RPMI8226 (cell line): Measurements from ENCODE around the gene CIBAR2.

Experiments used
- DNase-seq: peaks from one replicate; pipeline ENCODE4 v3.0.0-alpha.2; 2015

The CIBAR2 gene

DNA sequence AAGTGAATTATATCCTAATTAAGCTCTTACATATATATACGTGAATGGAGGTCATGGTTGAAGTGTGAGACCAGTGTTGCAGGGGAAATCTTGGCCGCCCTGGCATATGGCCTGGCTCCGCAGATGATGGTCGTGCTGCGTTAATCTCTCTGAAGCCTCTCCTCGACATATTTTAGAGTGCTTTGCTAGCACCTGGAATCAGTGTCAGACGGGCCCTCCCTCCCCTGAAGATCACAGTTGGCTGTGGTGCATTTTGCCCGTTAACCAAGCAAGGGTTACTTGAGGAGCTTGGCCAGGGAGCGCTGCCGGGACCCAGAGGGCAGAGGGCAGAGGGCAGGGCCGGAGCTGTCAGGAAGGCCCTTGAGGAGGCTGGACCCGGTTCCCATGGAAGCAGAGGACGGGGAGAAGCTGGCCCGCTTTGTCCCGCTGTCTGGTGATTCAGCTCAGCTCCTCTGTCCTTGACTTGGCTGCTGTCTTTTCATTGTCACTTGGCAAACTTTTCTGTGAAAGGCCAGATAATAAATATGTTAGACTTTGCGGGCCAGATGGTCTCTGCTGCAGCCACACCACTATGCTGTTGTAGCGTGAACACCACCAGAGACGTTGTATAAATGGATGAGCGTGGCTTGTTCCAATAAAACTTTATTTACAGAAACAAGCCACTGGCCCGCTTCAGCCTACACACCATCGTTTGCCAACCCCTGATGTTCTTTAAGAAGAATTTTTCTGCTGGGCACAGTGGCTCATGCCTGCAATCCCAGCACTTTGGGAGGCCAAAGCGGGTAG, 32.3 kb downstream of the CIBAR2 start:
- DNase-seq, result no peak

DNA sequence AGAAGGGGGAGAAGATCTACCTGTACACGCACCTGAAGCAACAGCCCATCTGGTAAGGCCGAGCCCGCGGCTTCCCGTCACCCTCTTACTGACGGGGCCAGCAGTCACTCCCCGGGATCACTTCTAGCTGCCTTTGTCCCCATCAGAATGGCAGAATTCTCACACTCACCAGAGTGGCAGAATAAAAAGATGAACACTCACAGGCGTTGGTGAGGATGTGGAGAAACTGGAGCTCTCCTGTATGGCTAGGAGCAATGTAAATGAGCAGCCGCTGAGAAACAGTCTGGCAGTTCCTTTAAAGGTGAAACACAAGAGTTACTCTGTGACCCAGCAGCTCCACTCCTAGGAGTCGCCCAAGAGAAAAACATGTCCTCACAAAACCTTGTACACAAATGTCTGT, 33.3 kb downstream of the CIBAR2 start:
- no peak for DNase-seq

DNA sequence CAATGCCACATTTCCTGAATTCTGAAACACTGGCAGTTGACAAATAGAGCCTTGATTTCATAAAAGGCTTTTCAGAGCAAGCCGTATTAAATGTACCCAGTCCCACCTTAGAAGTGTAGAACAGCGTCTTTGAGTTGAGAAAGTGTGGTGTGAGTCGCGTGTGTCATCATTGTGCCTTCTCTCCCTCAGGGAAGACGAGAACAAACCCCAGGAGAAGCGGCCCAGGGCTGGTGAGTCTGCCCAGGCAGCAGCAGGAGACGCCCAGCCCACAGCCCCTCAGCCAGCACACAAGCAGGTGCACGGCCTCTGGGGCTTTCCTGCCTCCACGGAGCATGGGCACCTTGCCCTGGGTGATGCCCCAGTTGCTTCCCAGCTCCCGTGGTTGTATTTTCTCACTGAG, 34.0 kb downstream of the CIBAR2 start:
- no peak for DNase-seq

DNA sequence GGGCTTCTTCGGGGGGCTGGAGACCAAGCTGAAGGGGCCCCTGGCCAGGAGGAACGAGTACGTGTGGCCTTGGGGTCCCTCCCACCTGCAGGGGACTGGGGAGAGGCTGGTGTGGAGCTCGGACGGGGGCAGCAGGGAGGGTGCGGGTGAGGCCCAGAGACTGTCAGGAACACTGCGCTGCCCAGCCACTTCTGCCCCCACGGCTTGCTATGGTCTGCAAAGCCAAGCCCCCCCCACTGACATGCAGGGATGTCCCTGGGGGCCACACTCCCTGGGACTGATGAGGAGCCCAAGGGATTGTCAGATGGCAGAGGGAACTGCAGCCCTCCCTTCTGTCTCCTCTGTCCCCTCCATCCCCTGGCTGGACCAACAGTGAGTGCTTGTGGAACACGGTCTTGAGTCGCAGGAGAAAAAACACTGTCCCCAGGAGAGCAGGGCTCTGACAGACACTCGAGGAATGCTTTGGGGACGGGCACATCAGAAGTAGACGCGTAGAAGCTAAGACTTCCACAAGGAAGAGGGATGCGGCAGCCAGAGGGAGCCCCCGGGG, 34.6 kb downstream of the CIBAR2 start:
- DNase-seq, result no peak

DNA sequence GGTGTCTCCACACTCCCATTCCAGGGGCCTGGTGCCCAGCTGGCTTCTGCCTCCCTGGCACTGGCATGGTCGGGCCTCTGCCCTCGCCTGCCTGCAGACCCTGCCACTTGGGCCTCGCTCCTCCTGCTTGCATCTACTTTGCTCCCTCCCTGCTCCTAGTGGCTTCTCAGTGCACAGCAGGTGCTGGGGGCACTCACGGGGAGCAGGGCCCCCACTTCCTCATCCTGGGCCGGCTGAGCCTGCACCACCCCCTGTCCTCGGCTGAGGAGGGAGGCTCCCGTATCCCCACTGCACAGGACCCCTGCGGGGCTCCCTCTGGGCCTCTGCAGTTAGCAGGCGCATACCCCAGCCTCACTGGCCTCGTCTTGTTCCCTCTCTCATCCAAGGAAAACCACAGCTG, 35.2 kb downstream of the CIBAR2 start:
- DNase-seq, result no peak

DNA sequence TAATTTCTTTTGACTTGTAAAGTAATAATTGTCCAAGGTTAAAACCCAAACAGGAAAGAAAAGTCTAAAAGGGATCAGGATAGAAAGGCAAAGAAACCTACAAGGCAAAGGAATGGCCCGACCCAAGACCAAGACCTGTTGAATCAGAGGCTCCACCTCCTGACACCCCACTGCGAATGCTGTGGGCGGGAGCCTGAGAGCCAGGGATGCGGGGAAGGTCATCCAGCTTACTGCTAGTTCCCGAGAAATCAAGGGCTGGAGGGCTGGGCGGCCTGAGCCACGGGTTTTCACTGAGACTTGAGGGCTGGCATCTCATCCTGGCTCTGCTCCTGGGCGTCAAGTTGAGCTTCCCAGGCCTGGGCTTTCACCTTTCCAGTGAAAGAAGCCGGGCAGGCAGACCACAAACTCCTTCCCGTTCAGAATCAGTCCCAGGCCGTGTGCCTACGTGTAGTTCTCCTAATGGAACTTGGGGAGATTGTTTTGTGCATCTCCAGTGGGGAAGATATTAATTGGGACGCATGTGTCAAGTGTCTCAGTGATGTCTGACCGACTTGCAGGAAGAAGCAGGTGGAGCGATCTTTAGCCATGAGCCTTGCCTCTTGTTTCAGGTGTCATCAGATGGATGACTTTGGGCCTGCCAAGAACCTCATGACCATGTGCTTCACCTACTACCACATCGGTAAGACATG, 36.9 kb downstream of the CIBAR2 start:
- DNase-seq, result no peak

DNA sequence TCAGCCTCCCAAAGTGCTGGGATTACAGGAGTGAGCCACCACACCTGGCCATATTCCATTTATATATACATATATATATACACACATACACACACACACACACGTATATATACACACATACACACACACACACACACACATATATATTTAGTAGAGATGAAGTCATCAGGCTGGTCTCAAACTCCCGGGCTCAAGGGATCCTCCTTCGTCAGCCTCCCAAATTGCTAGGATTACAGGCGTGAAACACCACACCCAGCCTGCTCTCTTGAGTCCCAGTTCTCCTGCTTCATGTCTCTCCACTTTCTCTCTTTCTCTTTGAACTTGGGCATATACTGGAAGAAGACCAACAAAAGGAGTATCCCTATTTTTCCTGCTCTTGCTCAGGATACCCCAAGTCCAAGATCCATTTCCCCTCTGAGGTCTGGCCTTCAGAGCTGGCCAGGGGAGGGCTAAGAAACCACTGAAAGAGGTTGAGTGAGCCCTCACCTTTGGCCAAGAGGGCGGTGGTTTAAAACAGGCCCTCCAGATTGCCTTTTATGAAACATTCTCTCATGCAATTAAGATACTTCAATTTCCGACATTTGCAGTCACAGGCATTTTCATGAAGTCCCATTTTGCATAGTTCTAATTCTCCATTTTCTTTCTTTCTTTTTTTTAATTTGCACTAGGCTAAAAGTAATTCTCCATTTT, 37.9 kb downstream of the CIBAR2 start:
- DNase-seq, result no peak

DNA sequence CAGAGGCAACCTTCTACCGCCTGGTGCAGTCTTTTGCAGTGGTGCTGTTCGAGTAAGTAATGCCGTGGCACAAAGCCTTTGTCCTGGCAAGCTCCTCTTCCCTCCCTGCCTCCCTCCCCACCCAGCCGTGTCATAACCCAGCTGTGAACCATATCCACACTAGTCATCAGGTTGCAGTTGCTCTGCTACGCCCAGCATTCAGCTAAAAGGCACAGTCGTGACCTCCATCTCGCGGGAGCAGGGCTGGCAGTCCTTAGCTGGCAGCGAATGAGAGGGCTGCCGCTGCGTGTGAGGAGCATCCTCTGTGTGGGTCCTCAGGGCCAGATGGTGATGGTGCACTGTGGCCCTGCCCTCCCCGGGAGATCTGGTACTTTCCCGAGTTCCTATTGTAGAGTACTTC, 39.3 kb downstream of the CIBAR2 start:
- no peak for DNase-seq

DNA sequence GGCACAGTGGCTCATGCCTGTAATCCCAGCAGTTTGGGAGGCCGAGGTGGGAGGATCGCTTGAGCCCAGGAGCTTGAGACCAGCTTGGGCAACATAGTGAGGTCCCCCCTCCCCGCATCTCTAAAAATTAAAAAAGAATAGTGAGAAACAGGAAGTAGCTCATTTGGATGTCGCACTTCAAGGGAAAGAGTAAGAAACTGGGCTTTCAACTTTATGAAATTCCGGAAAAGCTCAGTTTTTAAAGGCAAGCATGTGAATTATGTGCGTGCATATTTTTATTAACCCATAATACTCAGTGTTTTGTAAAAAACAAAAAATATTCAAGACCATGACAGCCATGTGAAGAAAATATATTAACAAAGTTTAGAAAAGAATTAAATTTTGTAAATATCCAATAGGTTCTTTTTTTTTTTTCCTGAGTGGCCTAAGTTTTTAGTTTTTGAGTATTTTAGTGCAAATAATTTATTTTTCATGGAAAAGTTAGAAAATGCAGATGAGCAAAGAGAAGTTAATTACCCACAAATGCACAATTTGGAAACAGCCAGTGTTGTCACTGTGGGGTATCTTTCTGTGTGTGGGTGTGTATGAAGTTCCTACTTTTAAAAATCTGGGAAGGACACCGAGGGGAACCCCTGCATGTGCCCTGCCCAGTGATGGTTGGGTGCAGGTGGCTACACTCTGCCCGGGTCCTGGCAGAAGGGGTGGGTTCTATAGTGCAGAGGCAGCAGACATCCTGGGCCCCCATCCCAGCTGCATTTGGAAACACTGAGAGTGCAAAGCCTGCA, 40.0 kb downstream of the CIBAR2 start:
- DNase-seq, result no peak

DNA sequence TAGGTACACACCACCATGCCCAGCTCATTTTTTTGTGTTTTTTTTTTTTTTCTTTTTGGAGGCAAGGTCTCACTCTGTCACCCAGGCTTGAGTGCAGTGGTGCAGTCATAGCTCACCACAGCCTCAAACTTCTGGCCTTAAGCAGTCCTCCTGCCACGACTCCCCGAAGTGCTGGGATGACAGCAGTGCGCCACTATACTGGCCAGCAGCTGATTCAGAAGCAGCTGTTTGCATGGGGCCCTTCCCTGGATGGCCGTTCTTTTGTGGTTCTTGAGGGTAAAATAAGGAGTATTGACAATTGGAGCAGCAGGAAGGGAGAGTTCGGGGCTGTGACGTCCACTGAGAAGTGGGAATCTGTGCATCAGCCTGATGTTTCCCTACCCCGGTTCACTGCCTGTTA, 43.1 kb downstream of the CIBAR2 start:
- DNase-seq, result no peak

DNA sequence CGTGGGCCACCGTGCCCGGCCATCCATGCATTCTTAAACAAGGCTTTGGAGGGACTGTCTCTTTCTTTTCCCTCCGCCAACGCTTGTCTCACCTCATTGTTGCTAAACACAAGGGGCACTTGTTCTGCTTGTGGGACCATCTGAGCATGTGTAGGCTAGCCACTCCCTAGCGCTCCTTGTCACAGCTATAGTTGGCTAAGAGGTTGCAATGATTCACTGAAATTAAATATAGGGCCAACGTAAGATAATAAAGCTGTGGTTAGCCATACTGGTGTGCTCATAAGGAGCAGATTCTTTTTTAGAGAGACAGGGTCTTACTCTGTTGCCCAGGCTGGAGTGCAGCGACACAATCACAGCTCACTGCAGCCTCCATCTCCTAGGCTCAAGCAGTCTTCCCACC, 43.5 kb downstream of the CIBAR2 start:
- no peak for DNase-seq

DNA sequence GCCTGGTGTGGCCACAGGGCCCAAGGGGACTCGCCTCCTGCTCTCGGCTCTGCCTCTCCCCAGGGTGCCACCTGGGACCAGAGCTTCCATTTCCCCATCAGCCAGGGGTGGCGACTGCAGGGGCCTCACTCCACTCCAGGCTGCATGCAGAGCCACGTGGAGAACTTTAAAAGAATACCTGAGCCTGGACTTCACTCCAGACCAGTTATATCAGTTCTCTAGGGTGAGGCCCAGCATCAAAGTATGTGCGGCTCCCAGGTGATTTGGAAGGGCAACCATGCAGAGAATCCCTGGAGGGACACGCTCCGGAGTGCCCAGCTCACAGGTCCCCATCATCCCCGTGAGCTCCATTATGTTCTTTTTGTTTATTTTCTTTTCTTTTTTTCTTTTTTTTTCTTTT, 44.8 kb downstream of the CIBAR2 start:
- no peak for DNase-seq

DNA sequence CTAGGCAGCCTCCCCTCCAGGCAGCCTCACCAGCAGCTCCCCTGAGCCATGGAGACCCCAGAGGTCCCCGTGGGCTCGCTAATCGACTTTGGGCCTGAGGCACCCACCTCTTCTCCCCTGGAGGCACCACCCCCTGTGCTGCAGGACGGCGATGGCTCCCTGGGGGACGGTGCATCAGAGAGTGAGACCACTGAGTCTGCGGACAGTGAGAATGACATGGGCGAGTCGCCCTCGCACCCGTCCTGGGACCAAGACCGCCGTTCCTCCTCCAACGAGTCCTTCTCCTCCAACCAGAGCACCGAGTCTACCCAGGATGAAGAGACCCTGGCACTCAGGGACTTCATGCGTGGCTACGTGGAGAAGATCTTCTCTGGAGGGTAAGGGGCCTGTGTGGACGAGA, 45.2 kb downstream of the CIBAR2 start:
- DNase-seq, result no peak

DNA sequence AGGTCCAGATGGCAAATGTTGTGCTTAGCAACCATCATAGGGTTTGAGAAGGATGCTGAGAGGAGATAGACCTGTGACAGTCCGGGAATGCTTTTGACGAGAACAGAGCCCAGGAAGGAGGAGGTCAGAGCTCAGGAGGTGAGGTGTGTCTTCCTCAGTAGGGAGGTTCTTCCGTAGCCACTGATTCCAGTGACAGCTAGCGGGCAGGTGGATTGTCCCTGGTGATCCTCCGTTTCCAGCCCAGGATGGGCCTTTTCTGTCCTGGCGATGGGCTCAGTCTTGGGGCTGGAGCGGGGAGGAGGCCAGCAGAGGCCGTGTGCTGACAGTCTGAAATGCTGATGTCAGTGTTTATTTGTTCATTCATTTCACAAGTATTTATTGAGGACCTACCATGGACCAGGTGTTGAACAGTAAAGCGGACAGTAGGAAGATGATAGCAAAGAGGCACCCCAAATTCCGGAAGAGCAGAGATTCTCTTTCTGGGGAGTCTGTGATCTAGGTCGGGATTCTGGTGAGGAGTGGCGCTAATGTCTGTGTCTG, 45.9 kb downstream of the CIBAR2 start:
- DNase-seq, result no peak

DNA sequence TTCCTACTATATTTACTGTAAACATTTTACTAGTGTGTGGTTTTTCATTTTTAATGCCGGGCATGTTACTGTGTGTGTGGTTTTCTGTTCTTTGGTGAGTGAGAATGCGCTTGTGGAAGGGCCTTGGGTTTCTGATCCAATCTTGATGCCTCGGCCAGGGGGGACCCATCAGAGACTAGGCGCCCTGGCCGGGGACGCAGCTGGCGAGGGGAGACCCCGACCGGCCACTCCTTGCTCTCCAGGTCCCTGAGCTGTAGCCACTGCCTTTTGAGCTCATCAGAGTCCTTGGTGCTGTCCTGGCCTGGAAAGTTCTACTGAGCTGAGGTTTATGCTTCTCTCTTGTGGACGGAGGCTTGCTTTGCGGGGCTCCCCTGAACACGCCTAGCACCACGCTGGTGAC, 47.2 kb downstream of the CIBAR2 start:
- DNase-seq, result no peak

DNA sequence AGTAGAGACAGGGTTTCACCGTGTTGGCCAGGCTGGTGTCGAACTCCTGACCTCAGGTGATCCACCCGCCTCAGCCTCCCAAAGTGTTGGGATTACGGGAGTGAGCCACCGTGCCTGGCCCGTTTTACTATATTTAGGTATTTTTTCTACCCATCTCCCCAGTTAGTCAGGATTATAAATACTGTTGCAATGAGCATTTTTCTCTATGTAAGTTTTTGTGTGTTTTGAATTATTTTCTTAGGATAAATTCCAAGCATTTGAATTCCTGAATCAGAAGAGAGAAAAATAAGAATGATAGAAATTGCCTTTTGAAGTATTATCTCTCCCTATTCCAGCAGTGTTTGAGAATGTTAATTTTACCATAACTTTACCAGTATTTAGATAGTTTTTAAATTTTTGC, 48.1 kb downstream of the CIBAR2 start:
- no peak for DNase-seq

DNA sequence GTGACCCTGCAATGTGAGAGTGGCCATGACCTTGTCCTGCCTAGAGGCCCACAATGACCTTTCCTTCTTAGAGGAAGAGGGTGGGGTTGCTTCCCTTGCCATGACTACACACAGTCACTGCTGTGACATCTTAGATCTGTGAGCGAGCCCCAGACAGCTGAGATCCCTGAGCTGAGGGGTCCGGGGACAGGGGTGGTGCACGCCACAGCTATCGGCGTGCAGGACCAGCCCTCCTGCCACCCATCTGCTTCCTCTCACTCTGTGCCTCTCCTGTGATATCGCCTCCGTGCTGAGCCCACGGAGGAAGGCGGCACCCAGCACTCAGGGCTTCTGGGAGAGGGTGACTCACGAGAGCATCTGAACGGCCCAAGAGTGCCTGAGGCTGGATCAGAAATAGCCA, 49.4 kb downstream of the CIBAR2 start:
- DNase-seq, result no peak

DNA sequence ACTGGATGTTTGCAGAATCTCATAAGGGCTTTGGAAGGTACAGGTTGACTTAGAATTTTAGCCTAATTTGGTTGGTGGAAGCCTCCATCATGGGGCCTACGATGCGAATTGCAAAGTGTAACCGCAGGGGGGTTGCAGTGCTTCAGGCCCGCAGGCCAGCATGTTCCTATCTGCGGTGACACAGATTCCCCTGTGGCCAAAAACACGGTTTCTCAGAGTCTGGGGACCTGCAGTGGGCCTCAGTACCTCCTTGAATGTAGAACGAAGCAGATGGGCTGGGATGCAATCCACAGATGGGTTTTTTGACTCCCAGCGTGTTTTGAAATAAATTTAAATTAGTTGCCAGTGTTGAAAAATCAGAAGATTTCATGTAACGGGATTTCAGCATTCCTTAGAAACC, 49.9 kb downstream of the CIBAR2 start:
- no peak for DNase-seq

DNA sequence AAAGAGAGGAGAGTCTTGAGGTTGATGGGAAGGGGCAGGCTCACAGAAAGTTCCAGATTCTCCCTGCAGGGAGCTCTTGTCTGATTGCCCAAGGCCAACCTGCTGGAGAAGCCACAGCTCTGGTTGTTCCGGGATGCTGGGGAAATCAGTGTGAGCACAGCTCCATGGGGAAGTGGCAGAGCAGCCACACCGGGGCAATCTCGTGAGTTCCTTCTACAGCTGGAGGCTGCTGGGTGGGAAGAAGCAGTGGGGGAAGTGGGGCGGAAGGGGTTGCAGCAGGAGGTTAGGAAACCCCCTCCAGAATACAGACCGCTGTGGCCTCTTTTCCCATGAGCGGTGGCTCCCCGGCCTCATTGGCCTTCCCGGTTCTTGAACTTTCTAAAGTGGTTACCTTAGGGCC, 50.7 kb downstream of the CIBAR2 start:
- no peak for DNase-seq

DNA sequence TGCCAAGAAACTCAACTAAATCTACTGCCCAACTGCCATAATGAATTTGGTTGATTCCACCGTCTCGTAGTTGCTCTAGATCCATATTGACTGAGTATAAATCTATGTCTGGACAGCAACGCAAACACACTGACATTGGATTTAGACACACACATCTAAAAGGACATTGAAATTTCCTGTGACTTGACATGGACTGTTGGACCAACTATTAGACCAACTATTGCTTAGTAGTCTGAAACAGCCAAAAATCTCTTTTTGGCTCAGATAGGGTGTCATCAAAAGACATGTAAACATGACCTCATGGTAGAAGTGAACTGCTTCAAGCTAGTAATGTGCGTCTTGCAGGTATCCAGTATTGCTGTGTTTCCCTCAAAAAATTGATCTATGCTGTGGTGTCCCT, 53.4 kb downstream of the CIBAR2 start:
- no peak for DNase-seq

DNA sequence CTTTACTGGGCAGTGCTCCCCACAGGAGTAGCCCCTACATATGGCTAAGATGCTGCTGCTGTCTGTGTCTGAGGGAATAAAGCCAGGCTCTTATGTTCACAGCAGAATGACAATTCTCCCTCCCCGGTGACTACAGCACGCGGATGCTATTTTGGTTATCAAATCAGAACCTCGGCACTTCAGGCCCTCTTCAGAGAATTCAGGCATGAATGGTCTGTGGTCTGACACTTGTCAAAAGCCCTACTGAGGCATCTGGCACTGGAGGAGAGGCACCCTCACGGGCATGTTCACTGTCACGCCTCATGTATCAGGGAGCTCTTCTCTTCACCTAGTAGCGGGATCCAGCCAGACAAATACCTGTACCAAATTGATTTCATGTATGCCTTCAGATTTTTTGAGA, 54.3 kb downstream of the CIBAR2 start:
- DNase-seq, result no peak

DNA sequence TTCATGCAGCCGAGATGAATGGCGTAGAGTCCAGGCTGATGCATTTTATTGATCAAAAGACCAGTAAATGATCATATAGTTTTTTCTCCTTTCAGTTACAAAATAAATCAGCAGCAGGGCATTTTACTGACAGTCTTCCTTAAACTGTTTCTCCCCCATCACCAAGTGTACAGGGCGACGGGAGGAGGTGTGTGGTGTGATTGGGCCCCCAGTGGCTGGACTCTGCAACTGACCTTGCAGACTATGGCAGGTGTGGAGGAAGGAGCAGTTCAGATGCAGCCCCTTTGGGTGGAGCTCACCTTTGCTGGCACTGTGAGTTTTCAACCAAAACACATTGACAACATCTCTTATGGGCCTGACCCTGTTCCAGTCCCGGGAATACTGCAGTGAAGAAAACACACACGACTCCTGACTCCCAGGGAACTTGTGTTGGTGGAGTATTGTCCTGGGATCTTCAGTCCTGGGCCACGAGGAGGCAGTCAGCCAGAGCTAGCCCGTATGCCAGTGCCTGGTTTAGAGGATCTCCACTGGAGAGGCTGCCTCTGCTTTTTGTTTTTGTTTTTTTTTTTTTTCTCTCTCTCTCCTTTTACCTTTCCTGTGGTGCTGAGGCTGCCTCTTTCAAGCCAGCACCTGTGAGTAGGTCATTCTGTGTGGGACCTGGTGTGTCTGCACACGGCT, 54.9 kb downstream of the CIBAR2 start:
- DNase-seq, result peak; percentile 38
